GM18909 (cell line): ENCODE results near the gene ARID1B.

Experiments
- ATAC-seq: cut with Tn5 transposase; IDR thresholded peaks from one replicate; pipeline ENCODE4 v1.9.1; 2021; ENCODE audit warnings: mild to moderate bottlenecking; ENCODE audit not compliant: unreplicated experiment, poor library complexity

ARID1B gene

GRCh38 chr6:157107915-157108651 is 330.9 kb downstream of the ARID1B start:
- ATAC-seq = no peak

- no peak for ATAC-seq
Observed at GRCh38 chr6:157108923-157109322, 331.7 kb downstream of the ARID1B start.

GRCh38 chr6:157110607-157111006 is 333.4 kb downstream of the ARID1B start:
- no peak for ATAC-seq

- no peak for ATAC-seq
Observed at GRCh38 chr6:157113389-157113788, 336.2 kb downstream of the ARID1B start.

- no peak for ATAC-seq
Observed at GRCh38 chr6:157116426-157116825, 339.2 kb downstream of the ARID1B start.

- ATAC-seq = no peak
Observed at GRCh38 chr6:157117431-157118095, 340.4 kb downstream of the ARID1B start.

- ATAC-seq = no peak
Observed at GRCh38 chr6:157119502-157120027, 342.4 kb downstream of the ARID1B start.

- ATAC-seq = no peak
Observed at GRCh38 chr6:157120534-157121232, 343.5 kb downstream of the ARID1B start.

- ATAC-seq = no peak
Observed at GRCh38 chr6:157121897-157122296, 344.7 kb downstream of the ARID1B start.

- ATAC-seq = no peak
Observed at GRCh38 chr6:157123234-157123633, 346.1 kb downstream of the ARID1B start.

GRCh38 chr6:157124485-157125254 is 347.5 kb downstream of the ARID1B start:
- ATAC-seq = no peak

- no peak for ATAC-seq
Observed at GRCh38 chr6:157125531-157125930, 348.4 kb downstream of the ARID1B start.

GRCh38 chr6:157126183-157127098 is 349.3 kb downstream of the ARID1B start:
- no peak for ATAC-seq

- ATAC-seq = no peak
Observed at GRCh38 chr6:157128235-157128775, 351.1 kb downstream of the ARID1B start.

GRCh38 chr6:157131250-157131649 is 354.1 kb downstream of the ARID1B start:
- ATAC-seq = no peak

GRCh38 chr6:157133856-157134255 is 356.7 kb downstream of the ARID1B start:
- no peak for ATAC-seq

GRCh38 chr6:157134402-157135047 is 357.3 kb downstream of the ARID1B start:
- ATAC-seq = no peak

GRCh38 chr6:157135691-157136090 is 358.5 kb downstream of the ARID1B start:
- ATAC-seq = no peak

GRCh38 chr6:157137501-157137900 is 360.3 kb downstream of the ARID1B start:
- ATAC-seq = no peak
